Heart right ventricle (tissue), 16 donors: ENCODE data around the gene IGSF9B. TPM values are rescaled to one million over a fixed set of nuclear protein-coding genes. Genes with fewer than 3 reads are reported as not detected.

Source experiments
- ATAC-seq, 8 donors: fragments of 200-7000 bp; cut with Tn5 transposase; one replicate each; pipeline ENCODE4 v1.9.1; 2020; ENCODE audit warnings: mild to moderate bottlenecking in 8 of 8, moderate library complexity in 8 of 8, moderate number of reproducible peaks in 1 of 8
- DNase-seq, 2 donors: peaks; one replicate each; pipeline ENCODE4 v3.0.0-alpha.2; 2020
- H3K27ac ChIP-seq, 10 donors: fragments of 200-600 bp; sonication (generic) in 2 of 10; one replicate each; pipeline versions ENCODE4 v1.5.0 to v1.8.0; 2020 to 2022; ENCODE audit warnings: mild to moderate bottlenecking in 3 of 10
- H3K27me3 ChIP-seq, 7 donors: fragments of 200-600 bp; one replicate each; pipeline ENCODE4 v1.8.0; 2021 to 2022; ENCODE audit warnings: mild to moderate bottlenecking in 2 of 7
- H3K36me3 ChIP-seq, 9 donors: fragments of 200-600 bp; sonication (generic) in 1 of 9; one replicate each; pipeline versions ENCODE4 v1.5.0 to v1.8.0; 2020 to 2022; ENCODE audit warnings: mild to moderate bottlenecking in 2 of 9
- H3K4me1 ChIP-seq, 9 donors: fragments of 200-600 bp; sonication (generic) in 1 of 9; one replicate each; pipeline versions ENCODE4 v1.5.0 to v1.8.0; 2020 to 2022; ENCODE audit warnings: mild to moderate bottlenecking in 4 of 9
- H3K4me3 ChIP-seq, 10 donors: fragments of 200-600 bp; sonication (generic) in 2 of 10; one replicate each; pipeline versions ENCODE4 v1.5.0 to v1.8.0; 2020 to 2022; ENCODE audit warnings: mild to moderate bottlenecking in 7 of 10, moderate library complexity in 2 of 10
- H3K9me3 ChIP-seq, 11 donors: fragments of 200-600 bp in 10 of 11; sonication (generic) in 2 of 11; one replicate each; pipeline versions ENCODE4 v1.5.0 to v1.8.0; 2013 to 2022; ENCODE audit warnings: mild to moderate bottlenecking in 2 of 11, control low read depth in 1 of 11, moderate library complexity in 1 of 11
- CTCF ChIP-seq, 9 donors: fragments of 200-600 bp; sonication (generic) in 2 of 9; IDR thresholded peaks; one replicate each; pipeline versions ENCODE4 v1.5.0 to v1.8.0; 2021 to 2022; ENCODE audit warnings: antibody characterized with exemption in 9 of 9, mild to moderate bottlenecking in 5 of 9, moderate library complexity in 1 of 9
- WGBS, 2 donors: extraction: QIAGEN DNeasy Blood & Tissue Kit; methylation state at CpG; one replicate each; pipeline ENCODE4 v1.1.7; 2013; ENCODE audit warnings: inconsistent platforms in 1 of 2; 5-methylcytosine and 5-hydroxymethylcytosine counted together
- intact Hi-C, 10 donors: fragments of 100-400 bp; cut with DNase I; formaldehyde crosslinking; loops; one replicate each; pipeline versions ENCODE4 v1.11.1 to v1.14.2; 2022
- polyA plus RNA-seq, 2 donors: library from polyadenylated mRNA; stranded (reverse); fragments of 200-250 nt; gene quantifications; one replicate each; pipeline ENCODE4 v1.2.3, GENCODE V29; 2013
- total RNA-seq, 10 donors: library from RNA; stranded (reverse); fragmentation: NEBNext Ultra II Directional in 3 of 10; extraction: Animal tissue kit (Norgen Biotek cat#: 25700) in 3 of 10; gene quantifications; one replicate each; pipeline versions ENCODE4 v1.2.1 to v1.2.4, GENCODE V29; 2021 to 2023
- donor health status: Arrhythmogenic right ventricular cardiomyopathy.
- donor health status: ischemic (EF 13 %, LVEDD 7.1; RV severe dilation, severe dysfunction).
- donor health status: healthy with polysubstance abuse.
- donor health status: DM: no; HTN: yes; CAD: no.
- donor health status: DM: no; HTN: no; CAD: no.
- donor health status: ischemic (EF 25% LVEDD 6.9; RV normal size, moderate dysfunction).
- donor health status: ischemic (EF 25% LVEDD 5.7; RV mildly dilated, moderate dysfunction).
- donor health status: healthy.
- donor health status: DM: yes; HTN: yes; CAD: no.
- donor health status: Ischemic cardiomyopathy.
- donor health status: ischemic (EF 35%, LVEDD 5.7; RV mildly dilated, moderate dysfunction).
- donor health status: nonischemic (EF 11% LVEDD 7.7; RV severe dilation, severe dysfunction).
- donor health status: DM: yes; HTN: yes; CAD: no.
- donor health status: PGD.
- donor health status: ischemic (EF 29% LVEDD 5.4; RV normal size, mild dysfunction).
- donor health status: nonischemic (EF 23%, LVEDD 6.1; RV moderate dilation, normal function).

IGSF9B gene
- total and polyA plus RNA-seq, 12 donors, result 6.7 to 72.3 (median 49.6) TPM

GRCh38 chr11:133900176-133901105 is 56.3 kb downstream of the IGSF9B start:
- no peaks in the 10 kb centered on the region for H3K9me3 ChIP-seq
- no peaks in the 10 kb centered on the region for H3K27me3 ChIP-seq
- H3K27ac ChIP-seq, result no peak overlapping the region
- TF ChIP-seq CTCF (IDR thresholded peaks at IDR 0.05), result no peak
- 93% methylated on average over 9 of the region's 9 CpGs for WGBS, 2 donors
- peaks cover 0 to 2% (median 0%) of the 10 kb centered on the region in 9 donors for H3K4me1 ChIP-seq
- no peaks in the 10 kb centered on the region for H3K36me3 ChIP-seq
- H3K4me3 ChIP-seq, result no peak overlapping the region
- intact Hi-C loops, result no loop called here
- ATAC-seq (no peak), DNase-seq (no peak)

DNA sequence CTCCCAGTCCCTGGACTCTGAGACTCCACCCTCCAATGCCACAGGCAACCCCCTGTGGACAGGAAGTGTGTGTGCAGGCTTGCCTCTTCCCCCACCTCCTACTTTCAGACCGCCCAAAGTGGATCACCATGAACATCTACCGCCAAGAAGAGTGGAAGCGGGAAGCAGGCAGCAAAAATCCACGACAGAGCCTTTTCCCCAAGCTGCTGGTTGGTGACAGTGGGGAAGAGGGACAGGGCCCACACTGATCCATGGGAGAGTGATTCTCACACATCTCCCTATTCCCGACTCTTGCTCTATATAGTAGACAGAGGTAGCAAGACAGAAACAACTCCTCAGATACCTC is 58.0 kb downstream of the IGSF9B start:
- WGBS, 2 donors, result 91 to 92% methylated on average over 5 of the region's 5 CpGs
- DNase-seq, result no peak

GRCh38 chr11:133898031-133898769 is 58.6 kb downstream of the IGSF9B start:
- no peak overlapping the region for H3K4me3 ChIP-seq
- 82 to 85% methylated on average over 17 of the region's 17 CpGs for WGBS, 2 donors
- no peaks in the 10 kb centered on the region for H3K36me3 ChIP-seq
- H3K27ac ChIP-seq, result no peak overlapping the region
- H3K4me1 ChIP-seq, result peaks cover 0 to 12% (median 0%) of the 10 kb centered on the region in 9 donors
- intact Hi-C loops, result no loop called here
- H3K27me3 ChIP-seq, result no peaks in the 10 kb centered on the region
- no peaks in the 10 kb centered on the region for H3K9me3 ChIP-seq
- DNase-seq (no peak), ATAC-seq (no peak)
- TF ChIP-seq CTCF (IDR thresholded peaks at IDR 0.05), result no peak

More for the DNA sequence above, 58.0 kb downstream of the IGSF9B start:
- no peaks in the 10 kb centered on the region for H3K27me3 ChIP-seq
- no peaks in the 10 kb centered on the region for H3K36me3 ChIP-seq
- no peak for ATAC-seq
- H3K9me3 ChIP-seq, result no peaks in the 10 kb centered on the region
- H3K4me1 ChIP-seq, result peaks cover 0 to 12% (median 0%) of the 10 kb centered on the region in 9 donors
- no peak overlapping the region for H3K27ac ChIP-seq
- no peak for TF ChIP-seq CTCF (IDR thresholded peaks at IDR 0.05)
- intact Hi-C loops, result no loop called here
- no peak overlapping the region for H3K4me3 ChIP-seq

GRCh38 chr11:133897331-133897650 is 59.5 kb downstream of the IGSF9B start:
- no peak for ATAC-seq
- intact Hi-C loops, result no loop called here
- H3K27ac ChIP-seq, result no peak overlapping the region
- TF ChIP-seq CTCF (IDR thresholded peaks at IDR 0.05), result no peak
- no peak for DNase-seq
- no peaks in the 10 kb centered on the region for H3K36me3 ChIP-seq
- 95 to 96% methylated on average over 10 of the region's 10 CpGs for WGBS, 2 donors
- no peaks in the 10 kb centered on the region for H3K9me3 ChIP-seq
- no peak overlapping the region for H3K4me3 ChIP-seq
- H3K4me1 ChIP-seq, result peaks cover 0 to 12% (median 0%) of the 10 kb centered on the region in 9 donors
- no peaks in the 10 kb centered on the region for H3K27me3 ChIP-seq
